Panc1 (cell line): ENCODE results near the gene OSBPL10. TPM values are rescaled to one million over a fixed set of nuclear protein-coding genes. Genes with fewer than 3 reads are reported as not detected.

Experiments
- ATAC-seq: fragments of 200-7000 bp; cut with Tn5 transposase; 2 replicates; pipeline ENCODE4 v1.9.1; 2020; ENCODE audit warnings: mild to moderate bottlenecking, moderate library complexity
- BruUV-seq: library from RNA; stranded (reverse); fragments of 400-500 nt; replicated peaks from 2 replicates; lab custom pipeline; 2021; lab: Mats Ljungman, UMichigan
- CTCF ChIA-PET: fragments of 300-600 bp; sonication (Branson Sonifier 250); formaldehyde crosslinking; loops from one replicate; lab custom pipeline; 2022; ENCODE audit warnings: antibody characterized with exemption; lab: Charles Lee
- POLR2A ChIA-PET: fragments of 300-600 bp; sonication (Branson Sonifier 250); formaldehyde crosslinking; loops from one replicate; lab custom pipeline; 2022; ENCODE audit warnings: antibody characterized with exemption; lab: Charles Lee
- DNase-seq: peaks from one replicate; pipeline ENCODE4 v3.0.0-alpha.2; 2010; ENCODE audit warnings: low read depth, low spot score
- H3K27ac ChIP-seq: 2 replicates; pipeline ENCODE4 v1.5.1; 2011; ENCODE audit warnings: mild to moderate bottlenecking, low read length, inconsistent platforms
- H3K27me3 ChIP-seq: fragments of 200-500 bp; sonication (Bioruptor generic); 2 replicates; pipeline ENCODE4 v1.6.0; 2014; ENCODE audit warnings: low read length, inconsistent platforms; ENCODE audit not compliant: control insufficient read depth, insufficient read depth
- H3K36me3 ChIP-seq: fragments of 200-500 bp; sonication (Bioruptor generic); 2 replicates; pipeline ENCODE4 v1.5.1; 2014; ENCODE audit warnings: inconsistent platforms, mild to moderate bottlenecking, low read length, moderate library complexity; ENCODE audit not compliant: control insufficient read depth, insufficient read depth
- H3K4me1 ChIP-seq: 2 replicates; pipeline ENCODE4 v1.5.1; 2011; ENCODE audit warnings: inconsistent platforms, mild to moderate bottlenecking, low read length, moderate library complexity; ENCODE audit not compliant: control insufficient read depth, insufficient read depth
- H3K4me3 ChIP-seq, 2 experiments: 2 replicates each; pipeline ENCODE4 v1.5.1; 2011 to 2012; ENCODE audit warnings: low read depth in 2 of 2, low read length in 2 of 2, mild to moderate bottlenecking in 2 of 2, inconsistent platforms in 1 of 2, moderate library complexity in 1 of 2
- H3K9me3 ChIP-seq: fragments of 200-500 bp; sonication (Bioruptor generic); 2 replicates; pipeline ENCODE4 v1.5.1; 2014; ENCODE audit warnings: low read depth, mild to moderate bottlenecking, inconsistent platforms, low read length, moderate library complexity; ENCODE audit not compliant: control insufficient read depth, insufficient read depth
- POLR2AphosphoS5 ChIP-seq: IDR thresholded peaks from 2 replicates; pipeline ENCODE4 v1.6.1; 2012; ENCODE audit warnings: mild to moderate bottlenecking, low read depth, low read length, moderate library complexity
- SIN3A ChIP-seq: IDR thresholded peaks from 2 replicates; pipeline ENCODE4 v1.6.1; 2012; ENCODE audit warnings: low read depth, mild to moderate bottlenecking, low read length, moderate library complexity, borderline replicate concordance; ENCODE audit not compliant: insufficient read depth
- TCF7L2 ChIP-seq: IDR thresholded peaks from 2 replicates; pipeline ENCODE4 v1.6.1; 2011; ENCODE audit warnings: mild to moderate bottlenecking, low read depth, low read length, inconsistent platforms
- in situ Hi-C: cut with HindIII; loops from 2 replicates; pipeline ENCODE4 v1.10.0; 2016; ENCODE audit warnings: low sequenced_read_pairs, low pct_unique_long_range_greater_than_20kb
- intact Hi-C: fragments of 100-400 bp; cut with micrococcal nuclease; formaldehyde crosslinking; loops from one replicate; pipeline ENCODE4 v1.10.0; 2022; ENCODE audit not compliant: unreplicated experiment
- total RNA-seq: library from RNA; stranded (reverse); gene quantifications from one replicate; pipeline ENCODE4 v1.2.1, GENCODE V29; 2021; ENCODE audit not compliant: unreplicated experiment
- TF ChIP-seq, protein P1 (sequence below): fragments of 450-650 bp; IDR thresholded peaks from 2 replicates; pipeline ENCODE4 v1.5.1; 2017; ENCODE audit warnings: mild to moderate bottlenecking
- TF ChIP-seq, protein P2 (sequence below), 2 experiments: IDR thresholded peaks; 2 replicates each; pipeline ENCODE4 v1.6.1; 2011 to 2012; ENCODE audit warnings: low read depth in 2 of 2, control low read depth in 1 of 2, low read length in 1 of 2, mild to moderate bottlenecking in 1 of 2, moderate library complexity in 1 of 2; ENCODE audit not compliant: insufficient read depth in 1 of 2

The OSBPL10 gene
- total RNA-seq, 1 experiment from 2014 or later = 88.1 TPM

DNA sequence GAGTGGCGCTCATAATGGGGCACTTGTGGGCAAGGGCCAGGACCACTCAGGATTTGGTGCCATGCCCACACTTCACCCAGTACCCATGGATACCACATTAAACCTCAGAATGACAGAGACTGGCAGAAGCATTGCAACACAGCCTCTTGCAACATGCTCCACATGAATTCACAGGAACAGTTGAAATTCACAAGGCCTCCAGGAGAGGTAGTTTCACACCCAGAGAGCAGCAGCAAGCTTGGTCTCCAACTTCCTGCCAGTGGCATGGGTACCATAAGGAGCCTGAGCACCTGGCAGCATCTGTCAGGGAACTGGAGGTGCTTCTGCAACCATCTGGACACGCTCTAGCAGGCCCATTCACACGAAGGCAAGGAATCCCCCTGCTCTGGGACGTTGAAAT, 101.0 kb downstream of the OSBPL10 start:
- POLR2A ChIA-PET = no interaction called here
- Histone ChIP-seq H3K9me3 (no peaks in the 10 kb centered on the region), H3K27me3 (no peaks in the 10 kb centered on the region), H3K36me3 (no peaks in the 10 kb centered on the region; the same call in 1 of the 2 replicates), H3K27ac (peak overlapping the region; percentile 17; the same call in 1 of the 2 replicates), H3K4me3 (no peak overlapping the region), H3K4me1 (peaks cover 34% of the 10 kb centered on the region)
- CTCF ChIA-PET = no interaction called here
- peak; percentile 59 for ATAC-seq
- in situ Hi-C loops = no loop called here
- intact Hi-C loops = no loop called here
- TF ChIP-seq, protein P1, sequence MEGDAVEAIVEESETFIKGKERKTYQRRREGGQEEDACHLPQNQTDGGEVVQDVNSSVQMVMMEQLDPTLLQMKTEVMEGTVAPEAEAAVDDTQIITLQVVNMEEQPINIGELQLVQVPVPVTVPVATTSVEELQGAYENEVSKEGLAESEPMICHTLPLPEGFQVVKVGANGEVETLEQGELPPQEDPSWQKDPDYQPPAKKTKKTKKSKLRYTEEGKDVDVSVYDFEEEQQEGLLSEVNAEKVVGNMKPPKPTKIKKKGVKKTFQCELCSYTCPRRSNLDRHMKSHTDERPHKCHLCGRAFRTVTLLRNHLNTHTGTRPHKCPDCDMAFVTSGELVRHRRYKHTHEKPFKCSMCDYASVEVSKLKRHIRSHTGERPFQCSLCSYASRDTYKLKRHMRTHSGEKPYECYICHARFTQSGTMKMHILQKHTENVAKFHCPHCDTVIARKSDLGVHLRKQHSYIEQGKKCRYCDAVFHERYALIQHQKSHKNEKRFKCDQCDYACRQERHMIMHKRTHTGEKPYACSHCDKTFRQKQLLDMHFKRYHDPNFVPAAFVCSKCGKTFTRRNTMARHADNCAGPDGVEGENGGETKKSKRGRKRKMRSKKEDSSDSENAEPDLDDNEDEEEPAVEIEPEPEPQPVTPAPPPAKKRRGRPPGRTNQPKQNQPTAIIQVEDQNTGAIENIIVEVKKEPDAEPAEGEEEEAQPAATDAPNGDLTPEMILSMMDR = no peak
- no peak for TF ChIP-seq SIN3A
- TF ChIP-seq, protein P2, sequence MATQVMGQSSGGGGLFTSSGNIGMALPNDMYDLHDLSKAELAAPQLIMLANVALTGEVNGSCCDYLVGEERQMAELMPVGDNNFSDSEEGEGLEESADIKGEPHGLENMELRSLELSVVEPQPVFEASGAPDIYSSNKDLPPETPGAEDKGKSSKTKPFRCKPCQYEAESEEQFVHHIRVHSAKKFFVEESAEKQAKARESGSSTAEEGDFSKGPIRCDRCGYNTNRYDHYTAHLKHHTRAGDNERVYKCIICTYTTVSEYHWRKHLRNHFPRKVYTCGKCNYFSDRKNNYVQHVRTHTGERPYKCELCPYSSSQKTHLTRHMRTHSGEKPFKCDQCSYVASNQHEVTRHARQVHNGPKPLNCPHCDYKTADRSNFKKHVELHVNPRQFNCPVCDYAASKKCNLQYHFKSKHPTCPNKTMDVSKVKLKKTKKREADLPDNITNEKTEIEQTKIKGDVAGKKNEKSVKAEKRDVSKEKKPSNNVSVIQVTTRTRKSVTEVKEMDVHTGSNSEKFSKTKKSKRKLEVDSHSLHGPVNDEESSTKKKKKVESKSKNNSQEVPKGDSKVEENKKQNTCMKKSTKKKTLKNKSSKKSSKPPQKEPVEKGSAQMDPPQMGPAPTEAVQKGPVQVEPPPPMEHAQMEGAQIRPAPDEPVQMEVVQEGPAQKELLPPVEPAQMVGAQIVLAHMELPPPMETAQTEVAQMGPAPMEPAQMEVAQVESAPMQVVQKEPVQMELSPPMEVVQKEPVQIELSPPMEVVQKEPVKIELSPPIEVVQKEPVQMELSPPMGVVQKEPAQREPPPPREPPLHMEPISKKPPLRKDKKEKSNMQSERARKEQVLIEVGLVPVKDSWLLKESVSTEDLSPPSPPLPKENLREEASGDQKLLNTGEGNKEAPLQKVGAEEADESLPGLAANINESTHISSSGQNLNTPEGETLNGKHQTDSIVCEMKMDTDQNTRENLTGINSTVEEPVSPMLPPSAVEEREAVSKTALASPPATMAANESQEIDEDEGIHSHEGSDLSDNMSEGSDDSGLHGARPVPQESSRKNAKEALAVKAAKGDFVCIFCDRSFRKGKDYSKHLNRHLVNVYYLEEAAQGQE (IDR thresholded peaks at IDR 0.05; ENCODE audit: insufficient read depth in 1 of 2, low read depth in 2 of 2, low read length in 1 of 2) = no peak
- TF ChIP-seq TCF7L2 = no peak
- TF ChIP-seq POLR2AphosphoS5 = no peak
- DNase-seq = no peak
- no TSS peak for BruUV-seq

DNA sequence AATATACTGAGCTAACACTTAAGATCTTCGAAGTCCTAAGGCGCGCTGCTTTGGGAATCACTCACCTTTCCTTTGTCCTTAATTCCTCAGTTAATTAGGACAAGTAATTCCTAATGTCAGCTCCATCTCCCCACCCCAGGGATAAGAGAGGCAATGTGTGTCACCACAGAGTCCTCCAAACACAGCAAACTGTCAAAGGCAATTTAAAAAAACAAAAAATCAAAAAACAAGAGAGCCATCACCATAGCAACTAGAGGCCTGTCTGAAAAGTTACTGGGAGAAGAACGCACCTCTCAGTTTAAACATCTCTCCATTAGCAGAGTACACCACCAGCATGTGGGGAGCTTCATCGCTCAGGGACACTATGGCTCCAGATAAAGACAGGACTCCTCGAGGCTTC, 101.7 kb downstream of the OSBPL10 start:
- no peak for DNase-seq
- Histone ChIP-seq H3K4me3 (no peak overlapping the region), H3K9me3 (no peaks in the 10 kb centered on the region), H3K4me1 (peaks cover 31% of the 10 kb centered on the region), H3K27me3 (no peaks in the 10 kb centered on the region), H3K36me3 (no peaks in the 10 kb centered on the region; the same call in 1 of the 2 replicates), H3K27ac (no peak overlapping the region)
- TF ChIP-seq SIN3A (no peak), POLR2AphosphoS5 (no peak), TCF7L2 (no peak)
- TF ChIP-seq, protein P2 (IDR thresholded peaks at IDR 0.05; ENCODE audit: insufficient read depth in 1 of 2, low read depth in 2 of 2, low read length in 1 of 2) = no peak
- TF ChIP-seq, protein P1 = no peak
- intact Hi-C loops (no loop called here), in situ Hi-C loops (no loop called here)
- no peak for ATAC-seq
- ChIA-PET CTCF (no interaction called here), POLR2A (no interaction called here)
- BruUV-seq = no TSS peak
